HepG2 (cell line): ENCODE measurements around the gene RSPRY1.

Experiments used
- BRD4 ChIP-seq: sonication (generic); formaldehyde crosslinking; IDR thresholded peaks from 2 replicates; pipeline ENCODE4 v1.4.0; 2020; ENCODE audit warnings: missing genetic modification reagents
- CTCF ChIP-seq: sonication (generic); formaldehyde crosslinking; IDR thresholded peaks from 2 replicates; pipeline ENCODE4 v1.5.0; 2020; ENCODE audit warnings: mild to moderate bottlenecking, missing genetic modification reagents, moderate library complexity
- NR3C1 ChIP-seq: sonication (generic); formaldehyde crosslinking; IDR thresholded peaks from 2 replicates; pipeline ENCODE4 v1.4.0; 2020; ENCODE audit warnings: missing genetic modification reagents
- RBM22 ChIP-seq: fragments of 200-400 bp; formaldehyde crosslinking; optimal IDR thresholded peaks from 2 replicates; pipeline ENCODE3; 2017; ENCODE audit warnings: mild to moderate bottlenecking, low read length, moderate library complexity
- TCF7 ChIP-seq: sonication (generic); IDR thresholded peaks from 2 replicates; pipeline ENCODE4 v1.6.1; 2016; ENCODE audit warnings: antibody characterized with exemption, low read depth
- ZBTB10 ChIP-seq: sonication (generic); formaldehyde crosslinking; IDR thresholded peaks from 2 replicates; pipeline ENCODE4 v1.4.0; 2020; ENCODE audit warnings: missing genetic modification reagents, borderline replicate concordance
- ZNF34 ChIP-seq: sonication (generic); formaldehyde crosslinking; IDR thresholded peaks from 2 replicates; pipeline ENCODE4 v1.4.0; 2020; ENCODE audit warnings: mild to moderate bottlenecking, missing genetic modification reagents, borderline replicate concordance

GRCh38 chr16:57256601-57257395, 70.7 kb downstream of the RSPRY1 start:
- TF ChIP-seq ZBTB10 (CRISPR knock-in tag) (no peak), ZNF34 (CRISPR knock-in tag) (no peak), NR3C1 (CRISPR knock-in tag) (no peak), TCF7 (no peak), CTCF (CRISPR knock-in tag) (no peak), BRD4 (CRISPR knock-in tag) (no peak), RBM22 (no peak)
